ENCODE results near the gene EML4. TPM values are rescaled to one million over a fixed set of nuclear protein-coding genes. Genes with fewer than 3 reads are reported as not detected.

The EML4 gene
- total and polyA plus RNA-seq, 2 of the 13 experiments (the other 11 are each of a cell fraction or from before 2014, with no cell fraction given), result 243 to 476 TPM

DNA sequence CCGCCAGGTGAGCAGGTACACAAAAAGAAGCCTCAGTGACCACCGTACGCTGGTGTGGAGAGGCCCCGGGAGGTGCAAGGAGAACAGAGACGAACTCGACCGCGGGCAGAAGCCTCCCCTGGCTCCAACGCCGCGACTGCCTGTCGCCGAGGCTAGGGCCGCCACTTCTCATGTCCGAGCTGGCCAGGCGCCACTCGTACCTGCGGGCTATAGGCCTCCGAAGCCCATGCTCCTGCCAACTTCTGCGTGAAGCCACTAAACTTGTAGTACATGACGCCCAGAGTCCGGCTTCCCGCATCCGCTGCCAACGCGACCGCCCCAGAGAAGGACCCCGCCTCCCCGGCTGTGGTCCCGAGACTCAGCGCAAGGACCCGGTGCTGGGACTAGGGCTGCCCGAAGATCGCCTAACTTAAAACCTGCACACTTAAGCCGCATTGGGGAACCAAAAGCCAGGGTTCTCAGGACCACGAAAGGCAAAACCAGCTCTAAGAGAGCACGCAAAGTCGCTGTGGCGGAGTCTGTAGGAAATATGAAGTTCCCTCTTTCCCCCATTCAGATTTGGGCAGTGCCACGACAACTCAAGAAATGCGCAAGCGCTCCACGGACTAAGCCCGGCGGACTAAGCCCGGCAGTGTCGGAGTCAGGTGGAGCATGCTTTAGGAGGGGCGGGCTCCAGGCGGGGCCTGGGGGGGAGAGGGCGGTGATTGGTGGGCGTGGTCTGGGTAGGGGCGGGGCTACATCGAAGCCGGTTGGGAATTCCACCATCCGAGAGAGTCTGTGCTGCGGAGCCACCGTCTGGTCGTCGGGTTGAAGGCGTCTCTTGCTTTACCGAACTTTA lies 192.0 kb downstream of the EML4 start, which contains the start of gene COX7A2L (continued):
- no peak; the same call in 1 of the 2 replicates for TF ChIP-seq ZNF772 (CRISPR knock-in tag; IDR thresholded peaks at IDR 0.05)
- peak; percentile 80; the same call in 1 of the 2 replicates for TF ChIP-seq BRCA1 (CRISPR knock-in tag; IDR thresholded peaks at IDR 0.05)
- TF ChIP-seq ZNF10 (CRISPR knock-in tag; IDR thresholded peaks at IDR 0.05; ENCODE audit: borderline replicate concordance, low read depth), result no peak
- peak; percentile 96 for TF ChIP-seq HDAC1 (CRISPR knock-in tag; IDR thresholded peaks at IDR 0.05)
- TF ChIP-seq, protein P1, sequence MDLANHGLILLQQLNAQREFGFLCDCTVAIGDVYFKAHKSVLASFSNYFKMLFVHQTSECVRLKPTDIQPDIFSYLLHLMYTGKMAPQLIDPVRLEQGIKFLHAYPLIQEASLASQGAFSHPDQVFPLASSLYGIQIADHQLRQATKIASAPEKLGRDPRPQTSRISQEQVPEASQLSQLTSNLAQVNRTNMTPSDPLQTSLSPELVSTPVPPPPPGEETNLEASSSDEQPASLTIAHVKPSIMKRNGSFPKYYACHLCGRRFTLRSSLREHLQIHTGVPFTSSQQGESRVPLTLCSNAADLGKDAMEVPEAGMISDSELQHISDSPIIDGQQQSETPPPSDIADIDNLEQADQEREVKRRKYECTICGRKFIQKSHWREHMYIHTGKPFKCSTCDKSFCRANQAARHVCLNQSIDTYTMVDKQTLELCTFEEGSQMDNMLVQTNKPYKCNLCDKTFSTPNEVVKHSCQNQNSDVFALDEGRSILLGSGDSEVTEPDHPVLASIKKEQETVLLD (CRISPR knock-in tag; IDR thresholded peaks at IDR 0.05; ENCODE audit: low read depth), result no peak
- TF ChIP-seq, protein P2, sequence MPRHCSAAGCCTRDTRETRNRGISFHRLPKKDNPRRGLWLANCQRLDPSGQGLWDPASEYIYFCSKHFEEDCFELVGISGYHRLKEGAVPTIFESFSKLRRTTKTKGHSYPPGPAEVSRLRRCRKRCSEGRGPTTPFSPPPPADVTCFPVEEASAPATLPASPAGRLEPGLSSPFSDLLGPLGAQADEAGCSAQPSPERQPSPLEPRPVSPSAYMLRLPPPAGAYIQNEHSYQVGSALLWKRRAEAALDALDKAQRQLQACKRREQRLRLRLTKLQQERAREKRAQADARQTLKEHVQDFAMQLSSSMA (CRISPR knock-in tag; IDR thresholded peaks at IDR 0.05), result no peak; the same call in 1 of the 2 replicates
- TF ChIP-seq ZNF282 (IDR thresholded peaks at IDR 0.05; ENCODE audit: partially characterized antibody), result no peak
- TF ChIP-seq NFRKB (IDR thresholded peaks at IDR 0.05), result no peak
- no peak for TF ChIP-seq SCMH1 (CRISPR knock-in tag; IDR thresholded peaks at IDR 0.05; ENCODE audit: borderline replicate concordance)
- TF ChIP-seq, protein P3, sequence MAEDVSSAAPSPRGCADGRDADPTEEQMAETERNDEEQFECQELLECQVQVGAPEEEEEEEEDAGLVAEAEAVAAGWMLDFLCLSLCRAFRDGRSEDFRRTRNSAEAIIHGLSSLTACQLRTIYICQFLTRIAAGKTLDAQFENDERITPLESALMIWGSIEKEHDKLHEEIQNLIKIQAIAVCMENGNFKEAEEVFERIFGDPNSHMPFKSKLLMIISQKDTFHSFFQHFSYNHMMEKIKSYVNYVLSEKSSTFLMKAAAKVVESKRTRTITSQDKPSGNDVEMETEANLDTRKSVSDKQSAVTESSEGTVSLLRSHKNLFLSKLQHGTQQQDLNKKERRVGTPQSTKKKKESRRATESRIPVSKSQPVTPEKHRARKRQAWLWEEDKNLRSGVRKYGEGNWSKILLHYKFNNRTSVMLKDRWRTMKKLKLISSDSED (CRISPR knock-in tag; IDR thresholded peaks at IDR 0.05), result no peak
- peak; percentile 92 for TF ChIP-seq ZNF891 (CRISPR knock-in tag; IDR thresholded peaks at IDR 0.05)
- TF ChIP-seq ZNF367 (CRISPR knock-in tag; IDR thresholded peaks at IDR 0.05; ENCODE audit: borderline replicate concordance), result no peak
- no peak for TF ChIP-seq HNRNPL (IDR thresholded peaks at IDR 0.05; ENCODE audit: low read depth, low read length)
- peak; percentile 91 for TF ChIP-seq XRCC5 (optimal IDR thresholded peaks at IDR 0.05; ENCODE audit: low read length)
- TF ChIP-seq ZNF564 (CRISPR knock-in tag; IDR thresholded peaks at IDR 0.05), result no peak
- TF ChIP-seq DMAP1 (CRISPR knock-in tag; IDR thresholded peaks at IDR 0.05), result peak; percentile 87
- TF ChIP-seq ZNF101 (CRISPR knock-in tag; IDR thresholded peaks at IDR 0.05; ENCODE audit: borderline replicate concordance, low read depth), result no peak
- no peak for TF ChIP-seq THYN1 (CRISPR knock-in tag; IDR thresholded peaks at IDR 0.05; ENCODE audit: borderline replicate concordance, low read depth)
- 0 out of 2 replicates have a peak, but pooled peaks have one; percentile 5 for TF ChIP-seq ZNF644 (CRISPR knock-in tag; IDR thresholded peaks at IDR 0.05; ENCODE audit: low read depth)
- TF ChIP-seq FOSL2 (CRISPR knock-in tag; IDR thresholded peaks at IDR 0.05), result peak; percentile 35; the same call in 1 of the 2 replicates
- peak; percentile 98 for TF ChIP-seq ASH2L (IDR thresholded peaks at IDR 0.05; ENCODE audit: insufficient read length, low read depth, low read length)
- TF ChIP-seq, protein P4, sequence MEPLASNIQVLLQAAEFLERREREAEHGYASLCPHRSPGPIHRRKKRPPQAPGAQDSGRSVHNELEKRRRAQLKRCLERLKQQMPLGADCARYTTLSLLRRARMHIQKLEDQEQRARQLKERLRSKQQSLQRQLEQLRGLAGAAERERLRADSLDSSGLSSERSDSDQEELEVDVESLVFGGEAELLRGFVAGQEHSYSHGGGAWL (CRISPR knock-in tag; IDR thresholded peaks at IDR 0.05), result peak; percentile 61; the same call in 1 of the 2 replicates
- TF ChIP-seq AGO1 (IDR thresholded peaks at IDR 0.05; ENCODE audit: low read depth, low read length, poor library complexity, severe bottlenecking), result peak; percentile 70
- TF ChIP-seq, protein P5, sequence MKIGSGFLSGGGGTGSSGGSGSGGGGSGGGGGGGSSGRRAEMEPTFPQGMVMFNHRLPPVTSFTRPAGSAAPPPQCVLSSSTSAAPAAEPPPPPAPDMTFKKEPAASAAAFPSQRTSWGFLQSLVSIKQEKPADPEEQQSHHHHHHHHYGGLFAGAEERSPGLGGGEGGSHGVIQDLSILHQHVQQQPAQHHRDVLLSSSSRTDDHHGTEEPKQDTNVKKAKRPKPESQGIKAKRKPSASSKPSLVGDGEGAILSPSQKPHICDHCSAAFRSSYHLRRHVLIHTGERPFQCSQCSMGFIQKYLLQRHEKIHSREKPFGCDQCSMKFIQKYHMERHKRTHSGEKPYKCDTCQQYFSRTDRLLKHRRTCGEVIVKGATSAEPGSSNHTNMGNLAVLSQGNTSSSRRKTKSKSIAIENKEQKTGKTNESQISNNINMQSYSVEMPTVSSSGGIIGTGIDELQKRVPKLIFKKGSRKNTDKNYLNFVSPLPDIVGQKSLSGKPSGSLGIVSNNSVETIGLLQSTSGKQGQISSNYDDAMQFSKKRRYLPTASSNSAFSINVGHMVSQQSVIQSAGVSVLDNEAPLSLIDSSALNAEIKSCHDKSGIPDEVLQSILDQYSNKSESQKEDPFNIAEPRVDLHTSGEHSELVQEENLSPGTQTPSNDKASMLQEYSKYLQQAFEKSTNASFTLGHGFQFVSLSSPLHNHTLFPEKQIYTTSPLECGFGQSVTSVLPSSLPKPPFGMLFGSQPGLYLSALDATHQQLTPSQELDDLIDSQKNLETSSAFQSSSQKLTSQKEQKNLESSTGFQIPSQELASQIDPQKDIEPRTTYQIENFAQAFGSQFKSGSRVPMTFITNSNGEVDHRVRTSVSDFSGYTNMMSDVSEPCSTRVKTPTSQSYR (CRISPR knock-in tag; IDR thresholded peaks at IDR 0.05; ENCODE audit: borderline replicate concordance), result no peak

Data from HepG2 (cell line).